Progenitor cell of endocrine pancreas (in vitro differentiated cells): ENCODE results near the gene LHFPL6. TPM values are rescaled to one million over a fixed set of nuclear protein-coding genes. Genes with fewer than 3 reads are reported as not detected.

Experiments used
- DNase-seq: peaks from one replicate; pipeline ENCODE4 v3.0.0; 2021; ENCODE audit warnings: low spot score; ENCODE audit not compliant: unreplicated experiment
- H3K27ac Mint-ChIP-seq: 2 replicates; pipeline ENCODE4 v1.8.0; 2021; ENCODE audit warnings: mild to moderate bottlenecking, moderate library complexity, mixed read lengths
- H3K27me3 Mint-ChIP-seq: 2 replicates; pipeline ENCODE4 v1.8.0; 2021; ENCODE audit warnings: mixed read lengths
- H3K36me3 Mint-ChIP-seq: 2 replicates; pipeline ENCODE4 v1.8.0; 2022; ENCODE audit warnings: mixed read lengths; ENCODE audit not compliant: insufficient read depth
- H3K4me1 Mint-ChIP-seq: 2 replicates; pipeline ENCODE4 v1.8.0; 2021; ENCODE audit warnings: low read depth, mixed read lengths
- H3K4me3 Mint-ChIP-seq: 2 replicates; pipeline ENCODE4 v1.8.0; 2021; ENCODE audit warnings: low read depth, mild to moderate bottlenecking, moderate library complexity, mixed read lengths
- H3K9me3 Mint-ChIP-seq: 2 replicates; pipeline ENCODE4 v1.8.0; 2021; ENCODE audit warnings: low read depth, mixed read lengths
- total RNA-seq: library from RNA; stranded (reverse); gene quantifications from 2 replicates; pipeline ENCODE4 v1.2.1, GENCODE V29; 2021
- TF ChIP-seq, protein P1 (sequence below): fragments of 200-600 bp; sonication (generic); IDR thresholded peaks from one replicate; pipeline ENCODE4 v1.5.0; 2021; ENCODE audit warnings: antibody characterized with exemption, mild to moderate bottlenecking; ENCODE audit not compliant: unreplicated experiment

The LHFPL6 gene
- total RNA-seq, 1 donor from 2014 or later, result 1.0 TPM

- DNase-seq, result no peak
- Mint-ChIP-seq H3K4me3 (no peak overlapping the region), H3K4me1 (no peaks in the 10 kb centered on the region), H3K27ac (no peak overlapping the region), H3K36me3 (no peaks in the 10 kb centered on the region), H3K27me3 (peaks cover 2% of the 10 kb centered on the region), H3K9me3 (no peaks in the 10 kb centered on the region)
- TF ChIP-seq, protein P1, sequence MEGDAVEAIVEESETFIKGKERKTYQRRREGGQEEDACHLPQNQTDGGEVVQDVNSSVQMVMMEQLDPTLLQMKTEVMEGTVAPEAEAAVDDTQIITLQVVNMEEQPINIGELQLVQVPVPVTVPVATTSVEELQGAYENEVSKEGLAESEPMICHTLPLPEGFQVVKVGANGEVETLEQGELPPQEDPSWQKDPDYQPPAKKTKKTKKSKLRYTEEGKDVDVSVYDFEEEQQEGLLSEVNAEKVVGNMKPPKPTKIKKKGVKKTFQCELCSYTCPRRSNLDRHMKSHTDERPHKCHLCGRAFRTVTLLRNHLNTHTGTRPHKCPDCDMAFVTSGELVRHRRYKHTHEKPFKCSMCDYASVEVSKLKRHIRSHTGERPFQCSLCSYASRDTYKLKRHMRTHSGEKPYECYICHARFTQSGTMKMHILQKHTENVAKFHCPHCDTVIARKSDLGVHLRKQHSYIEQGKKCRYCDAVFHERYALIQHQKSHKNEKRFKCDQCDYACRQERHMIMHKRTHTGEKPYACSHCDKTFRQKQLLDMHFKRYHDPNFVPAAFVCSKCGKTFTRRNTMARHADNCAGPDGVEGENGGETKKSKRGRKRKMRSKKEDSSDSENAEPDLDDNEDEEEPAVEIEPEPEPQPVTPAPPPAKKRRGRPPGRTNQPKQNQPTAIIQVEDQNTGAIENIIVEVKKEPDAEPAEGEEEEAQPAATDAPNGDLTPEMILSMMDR, result no peak
Observed at GRCh38 chr13:39317291-39317690, 285.7 kb downstream of the LHFPL6 start.

- Mint-ChIP-seq H3K4me3 (no peak overlapping the region), H3K4me1 (no peaks in the 10 kb centered on the region), H3K27me3 (peaks cover 2% of the 10 kb centered on the region), H3K9me3 (no peaks in the 10 kb centered on the region), H3K36me3 (no peaks in the 10 kb centered on the region), H3K27ac (no peak overlapping the region)
- TF ChIP-seq, protein P1, result no peak
- no peak for DNase-seq
Observed at GRCh38 chr13:39315796-39316195, 287.2 kb downstream of the LHFPL6 start.

GRCh38 chr13:39313721-39314120 lies 289.3 kb downstream of the LHFPL6 start:
- no peak overlapping the region for H3K27ac Mint-ChIP-seq
- H3K4me1 Mint-ChIP-seq, result no peaks in the 10 kb centered on the region
- no peak overlapping the region for H3K4me3 Mint-ChIP-seq
- H3K9me3 Mint-ChIP-seq, result no peaks in the 10 kb centered on the region
- H3K27me3 Mint-ChIP-seq, result no peaks in the 10 kb centered on the region
- H3K36me3 Mint-ChIP-seq, result no peaks in the 10 kb centered on the region
- TF ChIP-seq, protein P1, result no peak
- no peak for DNase-seq

DNA sequence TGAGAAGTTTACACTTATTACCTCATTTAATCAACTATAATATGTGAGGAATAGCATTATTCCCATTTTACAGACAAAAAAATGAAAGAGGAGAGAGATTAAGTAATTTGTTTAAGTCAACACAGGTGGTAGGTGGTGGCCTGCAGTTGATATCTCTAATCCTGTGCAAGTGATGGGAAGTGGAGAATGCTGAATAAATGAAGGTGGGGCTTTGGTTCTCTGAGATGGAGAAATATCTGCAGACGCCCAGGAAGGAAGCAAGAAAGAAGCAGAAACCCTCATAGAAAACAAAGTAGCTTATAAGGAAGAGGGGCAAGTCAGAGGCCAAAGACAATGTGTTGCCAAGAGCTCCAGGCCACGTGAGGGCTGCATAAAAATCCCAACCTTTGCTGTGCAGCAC lies 290.4 kb downstream of the LHFPL6 start:
- no peaks in the 10 kb centered on the region for H3K4me1 Mint-ChIP-seq
- no peak overlapping the region for H3K27ac Mint-ChIP-seq
- no peak for DNase-seq
- no peaks in the 10 kb centered on the region for H3K36me3 Mint-ChIP-seq
- no peak overlapping the region for H3K4me3 Mint-ChIP-seq
- no peaks in the 10 kb centered on the region for H3K27me3 Mint-ChIP-seq
- no peaks in the 10 kb centered on the region for H3K9me3 Mint-ChIP-seq
- TF ChIP-seq, protein P1, result no peak

GRCh38 chr13:39311619-39312018 lies 291.4 kb downstream of the LHFPL6 start:
- H3K4me3 Mint-ChIP-seq, result no peak overlapping the region

More at GRCh38 chr13:39311619-39312018, 291.4 kb downstream of the LHFPL6 start:
- Mint-ChIP-seq H3K36me3 (no peaks in the 10 kb centered on the region), H3K27ac (no peak overlapping the region), H3K4me1 (no peaks in the 10 kb centered on the region), H3K9me3 (no peaks in the 10 kb centered on the region), H3K27me3 (peaks cover 2% of the 10 kb centered on the region)
- TF ChIP-seq, protein P1, result no peak
- no peak for DNase-seq
